ENCODE measurements around the gene CNOT11. TPM values are rescaled to one million over a fixed set of nuclear protein-coding genes. Genes with fewer than 3 reads are reported as not detected.

The CNOT11 gene
- total and polyA plus RNA-seq, 2 of the 8 experiments (the other 6 are each of a cell fraction or from before 2014, with no cell fraction given) = 41.5 to 54.6 TPM

- TF ChIP-seq ZNF274 (IDR thresholded peaks at IDR 0.05; ENCODE audit: borderline replicate concordance, extremely low read depth, low read length) = no peak
- TF ChIP-seq ASH2L (IDR thresholded peaks at IDR 0.05; ENCODE audit: low read length) = no peak
- no peak for TF ChIP-seq EZH2 (IDR thresholded peaks at IDR 0.05; ENCODE audit: low read depth, low read length, severe bottlenecking)
- TF ChIP-seq SAP30 (IDR thresholded peaks at IDR 0.05; ENCODE audit: insufficient read depth, insufficient replicate concordance, low read length) = no peak
- TF ChIP-seq MAX (IDR thresholded peaks at IDR 0.05) = no peak
These were observed 22.1 kb upstream of the CNOT11 start (continued) for GRCh38 chr2:101230541-101231001.
